Sigmoid colon (tissue), 4 donors: Measurements from ENCODE around the gene DHRS7.

Experiments
- EP300 ChIP-seq, 4 donors: sonication (generic); formaldehyde crosslinking; IDR thresholded peaks; one replicate each; pipeline ENCODE4 v1.6.1; 2017; ENCODE audit warnings: antibody characterized with exemption in 4 of 4
- POLR2AphosphoS5 ChIP-seq, 4 donors: sonication (generic); formaldehyde crosslinking; IDR thresholded peaks; one replicate each; pipeline ENCODE4 v1.6.1; 2017; ENCODE audit warnings: antibody characterized with exemption in 4 of 4
- TF ChIP-seq, protein P1 (sequence below), 4 experiments: fragments of 450-650 bp in 3 of 4; fragments of 200-600 bp in 1 of 4; IDR thresholded peaks; one replicate each; pipeline ENCODE4 v1.5.1; 2016 to 2019; ENCODE audit warnings: antibody characterized with exemption in 4 of 4, mild to moderate bottlenecking in 3 of 4, moderate library complexity in 2 of 4

DNA sequence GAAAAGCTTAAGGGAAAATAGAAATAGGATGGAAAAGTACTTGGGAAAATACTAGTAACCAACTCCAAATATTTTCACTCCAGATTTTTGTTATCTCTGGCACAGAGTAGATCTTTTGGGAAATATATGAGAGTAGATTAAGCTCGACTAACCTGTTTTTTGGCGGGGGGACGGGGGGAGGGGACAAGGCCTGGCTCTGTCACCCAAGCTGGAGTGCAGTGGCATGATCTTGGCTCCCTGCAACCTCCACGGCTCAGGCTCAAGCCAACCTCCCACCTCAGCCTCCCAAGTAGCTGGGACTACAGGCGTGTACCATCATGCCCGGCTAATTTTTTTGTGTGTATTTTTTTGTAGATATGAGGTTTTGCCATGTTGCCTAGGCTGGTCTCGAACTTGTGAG, 4.8 kb downstream of the DHRS7 start:
- TF ChIP-seq, protein P1, sequence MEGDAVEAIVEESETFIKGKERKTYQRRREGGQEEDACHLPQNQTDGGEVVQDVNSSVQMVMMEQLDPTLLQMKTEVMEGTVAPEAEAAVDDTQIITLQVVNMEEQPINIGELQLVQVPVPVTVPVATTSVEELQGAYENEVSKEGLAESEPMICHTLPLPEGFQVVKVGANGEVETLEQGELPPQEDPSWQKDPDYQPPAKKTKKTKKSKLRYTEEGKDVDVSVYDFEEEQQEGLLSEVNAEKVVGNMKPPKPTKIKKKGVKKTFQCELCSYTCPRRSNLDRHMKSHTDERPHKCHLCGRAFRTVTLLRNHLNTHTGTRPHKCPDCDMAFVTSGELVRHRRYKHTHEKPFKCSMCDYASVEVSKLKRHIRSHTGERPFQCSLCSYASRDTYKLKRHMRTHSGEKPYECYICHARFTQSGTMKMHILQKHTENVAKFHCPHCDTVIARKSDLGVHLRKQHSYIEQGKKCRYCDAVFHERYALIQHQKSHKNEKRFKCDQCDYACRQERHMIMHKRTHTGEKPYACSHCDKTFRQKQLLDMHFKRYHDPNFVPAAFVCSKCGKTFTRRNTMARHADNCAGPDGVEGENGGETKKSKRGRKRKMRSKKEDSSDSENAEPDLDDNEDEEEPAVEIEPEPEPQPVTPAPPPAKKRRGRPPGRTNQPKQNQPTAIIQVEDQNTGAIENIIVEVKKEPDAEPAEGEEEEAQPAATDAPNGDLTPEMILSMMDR (IDR thresholded peaks at IDR 0.05), result no peak
- TF ChIP-seq EP300 (IDR thresholded peaks at IDR 0.05), result no peak
- TF ChIP-seq POLR2AphosphoS5 (IDR thresholded peaks at IDR 0.05), result no peak
